Ovary (tissue), 3 donors: Measurements from ENCODE around the gene CACNB3.

Experiments
- CTCF ChIP-seq, 3 donors: fragments of 450-650 bp in 2 of 3; fragments of 200-600 bp in 1 of 3; IDR thresholded peaks; one replicate each; pipeline versions ENCODE4 v1.5.1 to v1.8.0; 2016 to 2022; ENCODE audit warnings: antibody characterized with exemption in 3 of 3, mild to moderate bottlenecking in 1 of 3
- EP300 ChIP-seq: sonication (generic); formaldehyde crosslinking; IDR thresholded peaks from one replicate; pipeline ENCODE4 v1.6.1; 2017; ENCODE audit warnings: antibody characterized with exemption
- POLR2A ChIP-seq: fragments of 450-650 bp; IDR thresholded peaks from one replicate; pipeline ENCODE4 v1.6.1; 2017; ENCODE audit warnings: antibody characterized with exemption, mild to moderate bottlenecking, moderate library complexity
- donor health status: DM: no; HTN: no; CAD: no.

GRCh38 chr12:48773686-48774085 lies 44.6 kb upstream of the CACNB3 start:
- no peak for TF ChIP-seq POLR2A
- TF ChIP-seq CTCF (IDR thresholded peaks at IDR 0.05), result no peak
- no peak for TF ChIP-seq EP300
